Left ventricle myocardium inferior (tissue), 1 donor: ENCODE data around the gene ETNK2. TPM values are rescaled to one million over a fixed set of nuclear protein-coding genes. Genes with fewer than 3 reads are reported as not detected.

Experiments
- DNase-seq: peaks from one replicate; pipeline ENCODE4 v3.0.0-alpha.2; 2020
- H3K27ac ChIP-seq: fragments of 200-600 bp; replicated peaks from 2 replicates; pipeline ENCODE4 v1.8.0; 2021
- H3K27me3 ChIP-seq: fragments of 200-600 bp; 2 replicates; pipeline ENCODE4 v1.8.0; 2021; ENCODE audit warnings: low read depth
- H3K36me3 ChIP-seq: fragments of 200-600 bp; 2 replicates; pipeline ENCODE4 v1.8.0; 2021
- H3K4me1 ChIP-seq: fragments of 200-600 bp; 2 replicates; pipeline ENCODE4 v1.8.0; 2021
- H3K4me3 ChIP-seq: fragments of 200-600 bp; 2 replicates; pipeline ENCODE4 v1.8.0; 2021; ENCODE audit warnings: mild to moderate bottlenecking, moderate library complexity
- H3K9me3 ChIP-seq: fragments of 200-600 bp; replicated peaks from 2 replicates; pipeline ENCODE4 v1.8.0; 2021
- intact Hi-C: fragments of 100-400 bp; cut with micrococcal nuclease; formaldehyde crosslinking; loops from one replicate; pipeline ENCODE4 v1.11.0; 2022
- total RNA-seq: library from RNA; stranded (reverse); fragmentation: NEBNext Ultra II Directional; extraction: Animal tissue kit (Norgen Biotek cat#: 25700); gene quantifications from one replicate; pipeline ENCODE4 v1.2.1, GENCODE V29; 2021
- TF ChIP-seq, protein P1 (sequence below): fragments of 200-600 bp; IDR thresholded peaks from 2 replicates; pipeline ENCODE4 v1.8.0; 2021; ENCODE audit warnings: antibody characterized with exemption, mild to moderate bottlenecking, borderline replicate concordance
- donor health status: DM: no; HTN: yes; CAD: no; lungs with severe emphysema.

Gene ETNK2
- total RNA-seq, 1 donor from 2014 or later: 4.4 TPM

DNA sequence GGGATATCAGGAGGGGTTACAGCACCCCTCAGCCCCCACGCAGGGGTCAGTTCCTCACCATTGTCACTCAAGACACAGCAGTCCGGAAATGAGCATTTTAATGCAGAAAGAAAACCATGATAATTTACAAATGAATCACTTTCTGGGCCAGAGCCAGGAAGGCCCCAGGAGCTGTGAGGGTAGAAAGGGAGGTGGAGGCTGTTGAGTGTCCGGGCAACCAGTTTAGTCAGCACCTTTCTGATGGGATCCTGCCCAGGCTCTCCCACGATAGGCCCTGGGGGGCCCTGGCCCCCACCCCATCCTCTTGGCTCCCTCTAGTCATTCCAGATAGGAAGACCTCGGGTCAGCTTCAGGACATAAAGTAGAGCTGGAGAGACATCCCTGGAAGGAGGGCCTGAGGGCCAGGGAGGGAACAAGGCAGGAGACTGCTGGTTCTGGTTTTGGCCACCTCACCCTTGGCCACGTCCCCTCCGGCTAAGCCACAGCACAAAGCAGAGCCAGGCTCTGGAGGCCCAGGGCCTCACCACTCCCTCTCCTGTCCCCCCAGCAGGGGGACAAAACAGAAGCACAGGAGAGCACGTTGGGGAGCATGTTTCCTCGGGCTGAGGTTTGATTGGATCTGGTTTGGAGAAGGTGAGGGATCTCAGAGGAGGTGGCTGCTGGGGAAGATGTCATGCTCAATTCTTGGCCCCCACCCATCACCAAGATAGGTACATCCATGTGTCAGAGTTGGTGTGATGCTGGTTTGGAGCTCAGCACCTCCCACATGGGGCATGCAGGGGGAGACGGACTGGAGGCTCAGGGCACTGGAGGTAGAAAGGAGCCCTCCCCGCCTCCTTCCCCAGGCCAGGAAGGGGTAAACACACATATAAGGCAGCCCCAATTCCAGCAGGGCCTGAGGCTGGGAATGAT lies 20.6 kb downstream of the ETNK2 start:
- TF ChIP-seq, protein P1, sequence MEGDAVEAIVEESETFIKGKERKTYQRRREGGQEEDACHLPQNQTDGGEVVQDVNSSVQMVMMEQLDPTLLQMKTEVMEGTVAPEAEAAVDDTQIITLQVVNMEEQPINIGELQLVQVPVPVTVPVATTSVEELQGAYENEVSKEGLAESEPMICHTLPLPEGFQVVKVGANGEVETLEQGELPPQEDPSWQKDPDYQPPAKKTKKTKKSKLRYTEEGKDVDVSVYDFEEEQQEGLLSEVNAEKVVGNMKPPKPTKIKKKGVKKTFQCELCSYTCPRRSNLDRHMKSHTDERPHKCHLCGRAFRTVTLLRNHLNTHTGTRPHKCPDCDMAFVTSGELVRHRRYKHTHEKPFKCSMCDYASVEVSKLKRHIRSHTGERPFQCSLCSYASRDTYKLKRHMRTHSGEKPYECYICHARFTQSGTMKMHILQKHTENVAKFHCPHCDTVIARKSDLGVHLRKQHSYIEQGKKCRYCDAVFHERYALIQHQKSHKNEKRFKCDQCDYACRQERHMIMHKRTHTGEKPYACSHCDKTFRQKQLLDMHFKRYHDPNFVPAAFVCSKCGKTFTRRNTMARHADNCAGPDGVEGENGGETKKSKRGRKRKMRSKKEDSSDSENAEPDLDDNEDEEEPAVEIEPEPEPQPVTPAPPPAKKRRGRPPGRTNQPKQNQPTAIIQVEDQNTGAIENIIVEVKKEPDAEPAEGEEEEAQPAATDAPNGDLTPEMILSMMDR: no peak
- Histone ChIP-seq H3K4me1 (peaks cover 44% of the 10 kb centered on the region), H3K9me3 (no peaks in the 10 kb centered on the region), H3K36me3 (peaks cover 3% of the 10 kb centered on the region), H3K27me3 (no peaks in the 10 kb centered on the region), H3K4me3 (no peak overlapping the region), H3K27ac (no peak overlapping the region)
- no peak for DNase-seq
- intact Hi-C loops: loop anchor here (2.0 kb wide), 1 partner anchor 260 kb away; no protein-coding TSS in a partner anchor

DNA sequence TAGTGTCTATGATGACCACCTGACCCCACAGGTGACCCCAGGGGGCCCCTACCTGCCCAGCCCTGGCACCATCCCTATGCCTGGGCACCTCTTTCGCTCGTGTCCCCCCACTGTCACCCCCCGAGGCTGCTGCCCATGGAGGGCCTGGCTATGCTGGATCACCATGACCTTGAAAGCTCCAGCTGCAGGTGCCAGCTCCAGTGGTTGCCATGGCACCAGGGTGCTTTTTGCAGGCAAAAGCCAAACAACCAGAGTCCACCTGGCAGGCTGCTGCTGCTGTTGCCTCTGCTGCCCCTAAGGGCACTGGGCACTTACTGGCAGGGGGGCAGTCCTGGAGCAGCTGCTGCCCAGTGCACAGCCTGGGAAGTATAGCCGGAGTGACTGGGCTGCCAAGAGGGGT lies 21.7 kb downstream of the ETNK2 start:
- no peak for DNase-seq
- TF ChIP-seq, protein P1: no peak
- H3K36me3 ChIP-seq: peaks cover 14% of the 10 kb centered on the region
- H3K4me1 ChIP-seq: peaks cover 48% of the 10 kb centered on the region
- no peak overlapping the region for H3K4me3 ChIP-seq
- H3K27ac ChIP-seq: no peak overlapping the region
- no peaks in the 10 kb centered on the region for H3K9me3 ChIP-seq
- intact Hi-C loops: loop anchor here (2.0 kb wide), 1 partner anchor 259 kb away; no protein-coding TSS in a partner anchor
- no peaks in the 10 kb centered on the region for H3K27me3 ChIP-seq

DNA sequence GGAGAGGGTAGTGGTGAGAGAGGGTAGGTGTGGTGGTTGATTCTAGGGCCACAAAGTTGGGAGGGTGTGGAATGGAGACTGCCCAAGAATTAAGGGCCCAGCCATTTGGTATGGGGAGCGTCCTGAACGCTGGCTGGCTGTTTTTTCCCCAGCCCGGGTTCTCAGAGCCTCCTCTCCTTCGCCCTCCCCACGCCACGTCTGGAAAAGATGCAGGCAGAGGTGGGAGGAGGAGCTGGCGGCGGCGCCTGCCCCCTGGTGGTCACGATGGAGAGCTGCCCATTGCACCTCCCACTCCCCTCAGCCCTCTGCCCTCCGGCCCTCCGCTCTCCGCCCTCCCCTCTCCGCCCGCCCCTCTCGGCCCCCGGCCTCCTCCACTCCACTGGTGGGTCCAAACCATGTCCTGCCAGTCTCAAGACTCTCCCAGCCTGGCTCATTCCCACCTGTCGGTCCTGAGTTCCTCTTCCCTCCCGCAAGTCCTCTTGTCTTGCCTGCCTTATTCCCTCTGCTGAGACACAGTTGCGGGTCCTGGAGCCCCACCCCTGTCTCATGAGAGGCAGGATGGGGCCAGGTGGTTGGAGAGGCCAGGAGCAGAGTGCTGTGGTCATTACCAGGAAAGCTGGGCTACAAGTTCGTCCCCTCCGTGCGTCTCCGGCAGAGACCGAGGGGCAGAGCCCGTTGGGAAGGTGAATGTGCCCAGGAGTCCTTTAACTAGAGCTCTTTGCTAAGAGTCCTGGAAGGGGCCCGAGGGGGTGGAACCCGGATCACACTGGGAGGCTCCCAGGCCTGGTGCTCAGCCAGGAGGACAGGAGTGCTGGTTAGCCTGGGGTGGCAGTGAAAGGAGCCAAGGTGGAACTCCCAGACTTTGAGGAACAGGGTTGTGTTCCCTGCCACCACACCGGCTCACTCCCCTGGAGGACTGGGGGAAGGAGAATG lies 22.6 kb downstream of the ETNK2 start:
- peaks cover 23% of the 10 kb centered on the region for H3K36me3 ChIP-seq
- no peaks in the 10 kb centered on the region for H3K27me3 ChIP-seq
- peaks cover 48% of the 10 kb centered on the region for H3K4me1 ChIP-seq
- TF ChIP-seq, protein P1: peak; percentile 95
- peak overlapping the region; percentile 72 for H3K27ac ChIP-seq
- H3K4me3 ChIP-seq: peak overlapping the region; percentile 39
- intact Hi-C loops: no loop called here
- H3K9me3 ChIP-seq: no peaks in the 10 kb centered on the region
- DNase-seq: peak; percentile 67

DNA sequence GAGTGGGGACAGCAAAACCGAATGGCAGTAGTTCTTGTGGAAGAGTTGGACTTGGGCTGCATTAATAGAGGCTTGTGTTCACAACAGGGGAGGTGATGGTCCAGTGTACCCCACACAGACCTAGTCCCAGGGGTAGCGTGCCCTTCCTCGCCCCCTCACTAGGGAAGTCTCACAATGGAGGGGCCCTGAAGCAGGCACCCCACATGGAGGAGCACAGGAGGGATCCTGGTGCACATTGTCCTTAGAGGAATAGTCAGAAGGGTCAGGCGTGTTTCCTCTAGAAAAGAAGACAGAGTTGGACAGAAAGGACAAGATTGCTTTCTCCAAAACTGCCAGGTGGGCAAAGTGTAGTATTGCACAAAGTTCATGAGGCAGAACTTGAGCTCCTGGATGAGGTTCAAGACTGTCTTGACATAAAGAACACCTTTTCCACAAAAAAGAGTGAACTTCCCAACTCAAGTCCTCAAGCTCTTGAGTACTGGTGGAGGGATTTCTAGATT lies 23.3 kb downstream of the ETNK2 start:
- Histone ChIP-seq H3K4me3 (peak overlapping the region; percentile 39), H3K9me3 (no peaks in the 10 kb centered on the region), H3K27me3 (no peaks in the 10 kb centered on the region), H3K36me3 (peaks cover 28% of the 10 kb centered on the region), H3K27ac (peak overlapping the region; percentile 72), H3K4me1 (peaks cover 48% of the 10 kb centered on the region)
- intact Hi-C loops: no loop called here
- no peak for DNase-seq
- TF ChIP-seq, protein P1: no peak

DNA sequence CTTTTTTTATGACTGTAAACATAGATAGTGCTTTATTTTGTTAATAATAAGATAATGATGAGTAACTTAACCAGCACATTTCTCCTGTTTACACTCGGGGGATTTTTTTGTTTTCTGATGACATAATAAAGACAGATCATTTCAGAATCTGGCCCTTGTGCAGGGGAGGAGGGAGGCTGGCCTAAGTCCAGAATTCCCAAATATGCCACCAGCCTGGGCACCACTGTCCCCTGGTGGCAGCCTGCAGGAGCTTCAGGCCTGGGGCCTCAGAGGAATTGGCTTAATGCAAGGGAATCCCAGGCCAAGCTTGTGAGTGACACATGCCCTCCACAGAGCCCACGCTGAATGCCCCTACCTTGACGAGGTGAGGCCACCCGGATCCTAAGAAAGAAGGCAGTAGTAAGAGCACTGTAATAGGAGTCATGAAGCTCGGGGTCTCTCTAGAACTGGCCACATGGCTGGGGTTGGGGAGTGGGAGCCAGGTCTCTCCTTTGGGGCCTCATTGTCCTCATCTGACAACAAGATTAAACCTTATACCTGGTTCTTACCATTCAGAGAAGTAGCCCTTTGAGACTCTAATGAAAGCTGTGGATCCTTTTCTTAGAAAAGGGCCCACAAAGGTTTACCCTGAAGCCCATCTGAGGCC lies 24.1 kb downstream of the ETNK2 start:
- H3K4me1 ChIP-seq: peaks cover 48% of the 10 kb centered on the region
- TF ChIP-seq, protein P1: peak; percentile 96

More for the DNA sequence above, 24.1 kb downstream of the ETNK2 start:
- intact Hi-C loops: no loop called here
- Histone ChIP-seq H3K27me3 (no peaks in the 10 kb centered on the region), H3K27ac (peak overlapping the region; percentile 72), H3K36me3 (peaks cover 36% of the 10 kb centered on the region), H3K4me3 (no peak overlapping the region), H3K9me3 (no peaks in the 10 kb centered on the region)
- DNase-seq: peak; percentile 42
